ENCODE results near the gene PLA2G2D. TPM values are rescaled to one million over a fixed set of nuclear protein-coding genes. Genes with fewer than 3 reads are reported as not detected.
"Not testable (repeated sequence)": the region's sequence is repeated elsewhere in the genome, so short reads cannot be mapped to it uniquely, and the experiment has no call there.

Gene PLA2G2D
- polyA plus RNA-seq, 1 donor: 0.05 TPM

- no peak for DNase-seq (ENCODE audit: low read depth)
Observed at GRCh38 chr1:20143318-20143717, 24.0 kb upstream of the PLA2G2D start.

DNA sequence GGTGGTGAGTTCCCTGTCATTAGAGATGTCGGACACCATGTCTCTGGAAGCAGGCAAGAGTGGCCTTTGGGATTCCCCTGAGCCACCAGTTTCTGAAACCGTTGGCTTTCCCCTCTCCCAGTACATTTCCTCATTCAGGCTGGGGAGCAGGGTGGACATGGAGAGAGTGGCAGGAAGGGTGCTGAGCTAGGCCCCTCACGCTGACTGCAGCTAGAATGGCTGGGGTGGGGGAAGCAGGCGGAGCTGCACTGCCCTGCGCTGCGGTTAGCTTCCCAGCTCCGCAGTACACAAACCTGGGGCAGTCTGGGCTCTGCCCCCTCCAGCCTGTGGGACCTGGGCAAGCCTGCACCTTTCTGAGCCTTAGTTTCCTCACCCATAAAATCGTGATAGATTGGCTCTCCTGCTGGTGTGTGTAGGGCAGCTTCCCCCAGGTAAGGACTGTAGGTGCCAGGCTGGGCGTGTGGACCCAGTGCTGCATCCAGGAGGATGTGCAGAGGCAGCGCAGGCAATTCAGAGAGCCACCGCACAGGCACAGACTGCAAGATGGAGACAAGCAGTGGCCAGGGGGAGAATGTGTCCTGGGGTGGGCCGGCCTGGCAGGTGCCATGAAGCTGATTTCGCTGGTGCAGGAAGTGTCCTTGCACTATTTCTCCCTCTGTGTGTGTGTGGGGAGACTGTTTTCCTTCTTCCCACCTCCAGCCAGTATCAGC is 22.8 kb upstream of the PLA2G2D start:
- no peak for DNase-seq (ENCODE audit: low read depth)

DNA sequence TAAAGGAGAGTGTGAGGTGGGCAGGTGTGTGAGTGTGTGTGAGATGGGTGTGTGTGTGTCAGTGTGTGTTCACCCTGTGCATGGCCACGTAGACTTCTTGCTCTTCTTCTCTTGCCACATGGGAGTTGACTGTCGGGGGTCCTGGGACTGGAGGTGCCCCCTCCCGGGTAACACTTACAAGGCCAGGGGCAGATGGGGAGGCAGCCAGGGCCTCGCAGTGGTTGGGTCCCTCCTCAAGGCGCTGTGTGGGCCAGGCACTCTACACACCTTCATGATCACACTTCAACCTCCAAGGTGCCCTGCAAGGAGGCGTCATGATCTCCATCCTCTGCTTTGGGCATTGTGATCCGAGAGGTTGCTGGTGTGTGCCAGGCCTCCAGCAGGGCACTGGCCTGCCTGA is 22.1 kb upstream of the PLA2G2D start:
- DNase-seq (ENCODE audit: low read depth): no peak

DNA sequence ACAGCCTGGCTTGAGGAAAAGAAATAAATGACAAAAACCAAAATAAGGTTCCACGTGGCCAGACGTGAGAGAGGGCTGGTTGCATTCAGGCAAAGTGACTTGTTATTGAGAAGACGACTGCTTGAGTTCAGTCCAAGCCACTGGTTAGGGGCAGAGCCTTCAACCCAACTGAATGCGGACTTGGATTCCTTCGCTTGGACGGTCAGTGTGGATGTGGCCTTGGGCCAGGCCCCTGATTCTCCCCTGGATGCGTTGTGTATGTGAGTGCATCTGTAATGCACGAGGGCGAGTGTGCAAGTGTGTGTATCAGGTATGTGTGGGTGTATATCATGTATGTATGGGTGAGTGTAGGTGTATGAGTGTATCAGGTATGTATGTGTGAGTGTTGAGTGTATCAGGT is 21.7 kb upstream of the PLA2G2D start:
- no peak for DNase-seq (ENCODE audit: low read depth)

DNA sequence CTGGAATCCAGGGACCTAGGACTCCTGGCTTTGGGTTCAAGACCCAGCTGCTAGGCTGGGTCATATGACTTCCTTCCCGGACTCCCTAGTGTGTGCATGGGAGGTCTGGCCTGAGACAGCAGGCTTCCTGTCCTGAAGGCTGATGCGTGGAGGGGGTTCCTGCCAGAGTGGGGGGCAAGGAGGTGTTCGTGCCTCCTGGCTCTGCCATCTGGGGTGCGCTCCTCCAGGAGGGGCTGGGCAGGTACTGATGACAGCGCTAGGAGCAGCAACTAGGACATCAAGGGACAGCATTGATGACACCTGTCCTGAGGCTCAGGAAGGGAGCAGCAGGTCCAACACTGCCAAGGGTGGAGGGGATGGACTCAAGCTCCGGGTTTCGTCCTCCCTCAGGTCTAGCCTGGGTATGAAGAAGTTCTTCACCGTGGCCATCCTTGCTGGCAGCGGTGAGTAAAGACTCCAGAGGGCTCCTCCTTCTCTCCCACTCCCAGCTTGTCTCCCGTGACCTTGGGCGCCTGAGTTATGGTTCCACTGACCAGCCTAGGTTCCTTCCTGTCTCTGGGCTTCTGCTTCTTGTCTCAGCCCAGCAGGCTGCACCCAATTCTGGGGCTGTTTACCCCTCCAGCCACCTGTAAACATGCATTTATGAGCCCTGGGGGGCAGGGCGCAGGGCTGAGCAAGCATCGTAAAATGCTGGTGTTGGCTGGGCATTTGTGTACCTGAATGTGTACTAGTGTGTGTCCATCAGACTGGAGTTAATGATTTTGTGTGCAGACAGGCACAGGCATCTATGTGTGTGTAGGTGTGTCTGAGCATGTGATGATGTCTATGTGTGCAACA is 20.7 kb upstream of the PLA2G2D start:
- DNase-seq (ENCODE audit: low read depth): no peak

- DNase-seq (ENCODE audit: low read depth): no peak
Observed at GRCh38 chr1:20138961-20139550, 19.7 kb upstream of the PLA2G2D start, which contains the start of gene PLA2G2F. Gene PLA2G2F (plus strand): TSS chr1:20139323. CDS start chr1:20139428, 105 bp downstream.

- DNase-seq (ENCODE audit: low read depth): no peak
Observed at GRCh38 chr1:20138346-20138745, 19.0 kb upstream of the PLA2G2D start.

DNA sequence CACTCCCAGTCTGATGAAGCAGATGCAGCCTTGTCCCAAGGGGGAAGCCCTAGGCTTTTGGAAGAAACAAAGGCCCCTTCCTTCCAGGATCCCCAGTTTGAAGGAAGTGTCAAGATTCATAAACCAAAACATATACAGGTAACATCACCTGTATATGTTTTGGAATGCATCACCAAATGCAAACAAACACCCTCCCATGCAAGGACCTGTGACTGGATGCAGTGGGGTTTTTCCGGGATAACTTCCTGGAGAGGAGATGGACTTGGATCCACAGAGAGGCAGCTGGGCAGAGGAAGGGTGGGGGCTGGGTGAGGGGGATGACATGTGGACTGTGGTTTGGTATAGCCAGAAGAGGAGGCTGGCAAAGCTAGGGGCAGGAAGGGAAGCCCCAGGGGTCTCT is 18.3 kb upstream of the PLA2G2D start:
- no peak for DNase-seq (ENCODE audit: low read depth)

- no peak for DNase-seq (ENCODE audit: low read depth)
Observed at GRCh38 chr1:20137055-20137454, 17.7 kb upstream of the PLA2G2D start.

DNA sequence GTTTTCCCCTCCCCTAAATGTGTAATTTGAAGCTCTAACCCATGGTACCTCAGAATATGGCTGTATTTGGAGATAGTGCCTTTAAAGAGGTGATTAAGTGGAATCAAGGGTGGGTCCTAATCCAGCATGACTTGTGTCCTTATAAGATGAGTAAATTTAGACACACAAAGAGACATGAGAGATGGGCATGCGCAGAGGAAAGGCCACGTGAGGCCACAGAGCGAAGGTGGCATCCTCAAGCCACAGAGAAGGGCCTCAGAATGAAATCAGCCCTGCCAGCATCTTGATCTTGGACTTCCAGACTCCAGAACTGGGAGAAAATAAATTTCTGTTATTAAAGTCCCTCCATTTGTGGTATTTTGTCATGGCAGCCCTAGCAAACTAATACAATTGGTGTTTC is 16.9 kb upstream of the PLA2G2D start:
- DNase-seq (ENCODE audit: low read depth): no peak

GRCh38 chr1:20134995-20135394 is 15.7 kb upstream of the PLA2G2D start:
- no peak for DNase-seq (ENCODE audit: low read depth)

- DNase-seq (ENCODE audit: low read depth): not testable (repeated sequence)
Observed at GRCh38 chr1:20130518-20130917, 11.2 kb upstream of the PLA2G2D start.

- DNase-seq (ENCODE audit: low read depth): no peak
Observed at GRCh38 chr1:20126806-20127440, 7.6 kb upstream of the PLA2G2D start.

GRCh38 chr1:20126041-20126805 is 6.9 kb upstream of the PLA2G2D start:
- no peak for DNase-seq (ENCODE audit: low read depth)

- no peak for DNase-seq (ENCODE audit: low read depth)
Observed at GRCh38 chr1:20125100-20125499, 5.8 kb upstream of the PLA2G2D start.

- DNase-seq (ENCODE audit: low read depth): no peak
Observed at GRCh38 chr1:20124456-20125057, 5.2 kb upstream of the PLA2G2D start.

- no peak for DNase-seq (ENCODE audit: low read depth)
Observed at GRCh38 chr1:20123722-20124455, 4.6 kb upstream of the PLA2G2D start.

GRCh38 chr1:20120796-20121195 is 1.5 kb upstream of the PLA2G2D start:
- DNase-seq (ENCODE audit: low read depth): no peak

- DNase-seq (ENCODE audit: low read depth): no peak
Observed at GRCh38 chr1:20117236-20117635, 2.1 kb downstream of the PLA2G2D start.

GRCh38 chr1:20115916-20116315 is 3.4 kb downstream of the PLA2G2D start:
- DNase-seq (ENCODE audit: low read depth): no peak
